K562 (cell line): ENCODE results near the gene IFI30. TPM values are rescaled to one million over a fixed set of nuclear protein-coding genes. Genes with fewer than 3 reads are reported as not detected.
A peak's percentile ranks its signal among the peaks of the same experiment; 100 is the strongest.

Experiments used
- COPS2 ChIP-seq: fragments of 450-650 bp; conservative IDR thresholded peaks from 2 replicates; pipeline ENCODE4 v1.6.1; 2016; ENCODE audit warnings: mild to moderate bottlenecking, moderate library complexity
- DIDO1 ChIP-seq: fragments of 450-650 bp; IDR thresholded peaks from 2 replicates; pipeline ENCODE4 v1.6.1; 2016; ENCODE audit warnings: low read depth, missing biosample characterization, missing genetic modification characterization
- ERF ChIP-seq: fragments of 450-650 bp; formaldehyde crosslinking; IDR thresholded peaks from 2 replicates; pipeline ENCODE4 v1.4.0; 2020; ENCODE audit warnings: mild to moderate bottlenecking, mixed read lengths
- FOSL1 ChIP-seq: fragments of 200-800 bp; sonication (Bioruptor generic); conservative IDR thresholded peaks from 2 replicates; pipeline ENCODE4 v1.6.1; 2016; ENCODE audit warnings: missing genetic modification characterization, missing compliant biosample characterization
- GTF2E2 ChIP-seq: fragments of 200-800 bp; sonication (Bioruptor generic); IDR thresholded peaks from 2 replicates; pipeline ENCODE4 v1.6.1; 2016; ENCODE audit warnings: missing genetic modification characterization, missing compliant biosample characterization
- HNRNPH1 ChIP-seq: fragments of 200-400 bp; formaldehyde crosslinking; optimal IDR thresholded peaks from 2 replicates; pipeline ENCODE3; 2017; ENCODE audit warnings: low read depth, mild to moderate bottlenecking, low read length, moderate library complexity
- MEIS2 ChIP-seq: fragments of 450-650 bp; IDR thresholded peaks from 2 replicates; pipeline ENCODE4 v1.6.1; 2014; ENCODE audit warnings: mild to moderate bottlenecking; ENCODE audit not compliant: partially characterized antibody
- MIER1 ChIP-seq: fragments of 450-650 bp; IDR thresholded peaks from 2 replicates; pipeline ENCODE4 v1.6.1; 2016; ENCODE audit warnings: antibody characterized with exemption, mild to moderate bottlenecking, low read depth
- NR2F6 ChIP-seq: fragments of 450-650 bp; formaldehyde crosslinking; IDR thresholded peaks from 2 replicates; pipeline ENCODE4 v1.4.0; 2020; ENCODE audit warnings: mild to moderate bottlenecking
- POLR2A ChIP-seq: fragments of 450-650 bp; conservative IDR thresholded peaks from 2 replicates; pipeline ENCODE4 v1.6.1; 2016
- POLR2G ChIP-seq: fragments of 200-400 bp; formaldehyde crosslinking; IDR thresholded peaks from 2 replicates; pipeline ENCODE4 v1.6.1; 2017; ENCODE audit warnings: low read depth, mild to moderate bottlenecking, antibody characterized with exemption, low read length, moderate library complexity
- PRMT5 ChIP-seq: sonication (generic); formaldehyde crosslinking; IDR thresholded peaks from 2 replicates; pipeline ENCODE4 v1.5.0; 2020; ENCODE audit warnings: missing genetic modification reagents
- RBM14 ChIP-seq: fragments of 200-400 bp; formaldehyde crosslinking; IDR thresholded peaks from 2 replicates; pipeline ENCODE4 v1.6.1; 2018; ENCODE audit warnings: low read depth, mild to moderate bottlenecking, low read length, moderate library complexity, borderline replicate concordance; ENCODE audit not compliant: insufficient read depth
- RNF2 ChIP-seq: sonication (generic); IDR thresholded peaks from 2 replicates; pipeline ENCODE4 v1.6.1; 2016
- SRSF7 ChIP-seq: fragments of 200-400 bp; formaldehyde crosslinking; optimal IDR thresholded peaks from 2 replicates; pipeline ENCODE3; 2017; ENCODE audit warnings: mild to moderate bottlenecking, low read depth, low read length
- SUPT5H ChIP-seq: fragments of 450-650 bp; IDR thresholded peaks from 2 replicates; pipeline ENCODE4 v1.6.1; 2016
- ZNF124 ChIP-seq: sonication (generic); formaldehyde crosslinking; IDR thresholded peaks from 2 replicates; pipeline ENCODE4 v1.8.1; 2022; ENCODE audit warnings: missing genetic modification reagents
- ZNF239 ChIP-seq: fragments of 250-450 bp; sonication (Bioruptor Pico); IDR thresholded peaks from 2 replicates; pipeline ENCODE4 v1.4.0; 2020; ENCODE audit warnings: mild to moderate bottlenecking
- ZNF263 ChIP-seq: sonication (generic); formaldehyde crosslinking; IDR thresholded peaks from 2 replicates; pipeline ENCODE4 v1.8.0; 2022; ENCODE audit warnings: mild to moderate bottlenecking, missing genetic modification reagents, borderline replicate concordance
- polyA plus RNA-seq, 8 experiments: library from polyadenylated mRNA; depleted of rRNA in 4 of 8; stranded (reverse) in 5 of 8; unstranded in 3 of 8; fragments of >200 nt; fragmentation: Nextera tagmentation in 2 of 8; fragmentation: Illumina TruSeq in 1 of 8; extraction: Ambion mirVana in 2 of 8; extraction: Trizol in 1 of 8; gene quantifications; 2 replicates each; pipeline versions ENCODE4 v1.2.1 to v1.2.3, GENCODE V29; 2011 to 2014; ENCODE audit warnings: inconsistent platforms in 1 of 8, missing spikeins in 1 of 8
- total RNA-seq, 7 experiments: library from RNA; depleted of rRNA in 6 of 7; stranded (reverse); fragments of >200 nt in 6 of 7; fragmentation: Illumina TruSeq in 2 of 7; extraction: Trizol in 2 of 7; gene quantifications; 2 replicates each; pipeline versions ENCODE4 v1.2.1 to v1.2.3, GENCODE V29; 2011 to 2021; ENCODE audit warnings: low replicate concordance in 1 of 7
- TF ChIP-seq, protein P1 (sequence below): sonication (generic); formaldehyde crosslinking; IDR thresholded peaks from 2 replicates; pipeline ENCODE4 v1.8.1; 2023; ENCODE audit warnings: mild to moderate bottlenecking, missing genetic modification reagents
- TF ChIP-seq, protein P2 (sequence below): sonication (generic); formaldehyde crosslinking; IDR thresholded peaks from 2 replicates; pipeline ENCODE4 v1.8.0; 2023; ENCODE audit warnings: mild to moderate bottlenecking, missing genetic modification reagents
- TF ChIP-seq, protein P3 (sequence below): IDR thresholded peaks from 3 replicates; pipeline ENCODE4 v1.6.1; 2011; ENCODE audit warnings: borderline replicate concordance, mild to moderate bottlenecking; ENCODE audit not compliant: insufficient read length, insufficient read depth
- TF ChIP-seq, protein P4 (sequence below): sonication (generic); formaldehyde crosslinking; IDR thresholded peaks from 2 replicates; pipeline ENCODE4 v1.8.0; 2022; ENCODE audit warnings: mild to moderate bottlenecking, missing genetic modification reagents

IFI30 gene
- total and polyA plus RNA-seq, 9 of the 15 experiments (the other 6 are each of a cell fraction or from before 2014, with no cell fraction given) = 63.7 to 430 (median 109) TPM

DNA sequence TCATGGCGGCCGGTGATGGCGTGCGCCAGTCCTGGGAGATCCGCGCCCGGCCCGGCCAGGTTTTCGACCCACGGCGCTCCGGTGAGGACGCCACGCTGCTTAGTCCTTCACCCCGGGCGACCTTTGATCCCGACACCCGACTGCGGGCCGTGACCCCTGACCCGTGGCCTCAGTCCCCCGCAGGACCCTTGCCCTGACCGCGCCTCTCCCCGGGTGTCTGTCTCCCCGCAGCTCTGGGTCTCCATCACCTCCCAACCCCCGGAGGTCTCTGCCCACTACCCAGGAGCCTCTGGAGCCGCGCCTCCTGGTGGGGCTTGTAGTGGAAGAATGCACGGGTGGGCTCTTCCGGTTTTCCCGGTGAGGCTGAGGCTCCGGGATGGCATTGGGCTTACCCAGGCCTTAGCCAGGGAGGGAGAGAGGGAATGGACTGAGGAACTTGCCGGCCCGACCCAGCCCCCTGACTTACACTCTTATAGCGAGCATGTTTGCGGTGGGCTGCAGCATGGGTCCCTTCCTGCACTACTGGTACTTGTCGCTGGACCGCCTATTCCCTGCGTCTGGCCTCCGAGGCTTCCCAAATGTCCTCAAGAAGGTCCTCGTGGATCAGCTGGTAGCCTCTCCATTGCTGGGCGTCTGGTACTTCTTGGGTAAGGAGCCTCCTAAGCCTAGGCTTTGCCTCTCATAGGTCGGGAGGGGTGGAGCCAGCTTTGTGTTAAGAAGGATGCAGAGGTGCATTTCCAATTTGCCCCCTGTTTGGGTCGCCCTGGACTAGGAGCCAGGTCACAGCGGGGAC, 20.0 kb downstream of the IFI30 start (continued):
- TF ChIP-seq, protein P1, sequence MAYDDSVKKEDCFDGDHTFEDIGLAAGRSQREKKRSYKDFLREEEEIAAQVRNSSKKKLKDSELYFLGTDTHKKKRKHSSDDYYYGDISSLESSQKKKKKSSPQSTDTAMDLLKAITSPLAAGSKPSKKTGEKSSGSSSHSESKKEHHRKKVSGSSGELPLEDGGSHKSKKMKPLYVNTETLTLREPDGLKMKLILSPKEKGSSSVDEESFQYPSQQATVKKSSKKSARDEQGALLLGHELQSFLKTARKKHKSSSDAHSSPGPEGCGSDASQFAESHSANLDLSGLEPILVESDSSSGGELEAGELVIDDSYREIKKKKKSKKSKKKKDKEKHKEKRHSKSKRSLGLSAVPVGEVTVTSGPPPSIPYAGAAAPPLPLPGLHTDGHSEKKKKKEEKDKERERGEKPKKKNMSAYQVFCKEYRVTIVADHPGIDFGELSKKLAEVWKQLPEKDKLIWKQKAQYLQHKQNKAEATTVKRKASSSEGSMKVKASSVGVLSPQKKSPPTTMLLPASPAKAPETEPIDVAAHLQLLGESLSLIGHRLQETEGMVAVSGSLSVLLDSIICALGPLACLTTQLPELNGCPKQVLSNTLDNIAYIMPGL (CRISPR knock-in tag) = no peak
- TF ChIP-seq ZNF124 (no peak), SRSF7 (no peak), ERF (CRISPR knock-in tag) (0 out of 2 replicates have a peak, but pooled peaks have one; percentile 1), RNF2 (no peak), NR2F6 (CRISPR knock-in tag) (no peak), ZNF263 (0 out of 2 replicates have a peak, but pooled peaks have one; percentile 11), HNRNPH1 (no peak), POLR2G (peak; percentile 42; the same call in 1 of the 2 replicates), ZNF239 (CRISPR knock-in tag) (0 out of 2 replicates have a peak, but pooled peaks have one; percentile 24), COPS2 (no peak), MIER1 (no peak), MEIS2 (no peak), PRMT5 (CRISPR knock-in tag) (no peak), RBM14 (no peak), FOSL1 (0 out of 2 replicates have a peak, but pooled peaks have one; percentile 29), POLR2A (peak; percentile 10), DIDO1 (tag) (no peak), SUPT5H (peak; percentile 26; the same call in 1 of the 2 replicates), GTF2E2 (tag) (no peak)
- TF ChIP-seq, protein P2, sequence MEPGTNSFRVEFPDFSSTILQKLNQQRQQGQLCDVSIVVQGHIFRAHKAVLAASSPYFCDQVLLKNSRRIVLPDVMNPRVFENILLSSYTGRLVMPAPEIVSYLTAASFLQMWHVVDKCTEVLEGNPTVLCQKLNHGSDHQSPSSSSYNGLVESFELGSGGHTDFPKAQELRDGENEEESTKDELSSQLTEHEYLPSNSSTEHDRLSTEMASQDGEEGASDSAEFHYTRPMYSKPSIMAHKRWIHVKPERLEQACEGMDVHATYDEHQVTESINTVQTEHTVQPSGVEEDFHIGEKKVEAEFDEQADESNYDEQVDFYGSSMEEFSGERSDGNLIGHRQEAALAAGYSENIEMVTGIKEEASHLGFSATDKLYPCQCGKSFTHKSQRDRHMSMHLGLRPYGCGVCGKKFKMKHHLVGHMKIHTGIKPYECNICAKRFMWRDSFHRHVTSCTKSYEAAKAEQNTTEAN (CRISPR knock-in tag) = 0 out of 2 replicates have a peak, but pooled peaks have one; percentile 89
- TF ChIP-seq, protein P3, sequence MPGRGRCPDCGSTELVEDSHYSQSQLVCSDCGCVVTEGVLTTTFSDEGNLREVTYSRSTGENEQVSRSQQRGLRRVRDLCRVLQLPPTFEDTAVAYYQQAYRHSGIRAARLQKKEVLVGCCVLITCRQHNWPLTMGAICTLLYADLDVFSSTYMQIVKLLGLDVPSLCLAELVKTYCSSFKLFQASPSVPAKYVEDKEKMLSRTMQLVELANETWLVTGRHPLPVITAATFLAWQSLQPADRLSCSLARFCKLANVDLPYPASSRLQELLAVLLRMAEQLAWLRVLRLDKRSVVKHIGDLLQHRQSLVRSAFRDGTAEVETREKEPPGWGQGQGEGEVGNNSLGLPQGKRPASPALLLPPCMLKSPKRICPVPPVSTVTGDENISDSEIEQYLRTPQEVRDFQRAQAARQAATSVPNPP = no peak
- TF ChIP-seq, protein P4, sequence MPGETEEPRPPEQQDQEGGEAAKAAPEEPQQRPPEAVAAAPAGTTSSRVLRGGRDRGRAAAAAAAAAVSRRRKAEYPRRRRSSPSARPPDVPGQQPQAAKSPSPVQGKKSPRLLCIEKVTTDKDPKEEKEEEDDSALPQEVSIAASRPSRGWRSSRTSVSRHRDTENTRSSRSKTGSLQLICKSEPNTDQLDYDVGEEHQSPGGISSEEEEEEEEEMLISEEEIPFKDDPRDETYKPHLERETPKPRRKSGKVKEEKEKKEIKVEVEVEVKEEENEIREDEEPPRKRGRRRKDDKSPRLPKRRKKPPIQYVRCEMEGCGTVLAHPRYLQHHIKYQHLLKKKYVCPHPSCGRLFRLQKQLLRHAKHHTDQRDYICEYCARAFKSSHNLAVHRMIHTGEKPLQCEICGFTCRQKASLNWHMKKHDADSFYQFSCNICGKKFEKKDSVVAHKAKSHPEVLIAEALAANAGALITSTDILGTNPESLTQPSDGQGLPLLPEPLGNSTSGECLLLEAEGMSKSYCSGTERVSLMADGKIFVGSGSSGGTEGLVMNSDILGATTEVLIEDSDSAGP (CRISPR knock-in tag) = peak; percentile 65
